Fibroblast of villous mesenchyme (primary cell): ENCODE data around the gene ATP6AP1. TPM values are rescaled to one million over a fixed set of nuclear protein-coding genes. Genes with fewer than 3 reads are reported as not detected.

Experiments
- DNase-seq: peaks from one replicate; pipeline ENCODE4 v3.0.0-alpha.2; 2010; ENCODE audit warnings: low read depth
- H3K4me3 ChIP-seq: 2 replicates; pipeline ENCODE4 v1.5.1; 2011; ENCODE audit warnings: low read depth, mild to moderate bottlenecking, low read length
- total RNA-seq: library from RNA; depleted of rRNA; stranded (reverse); fragments of >200 nt; gene quantifications from 2 replicates; pipeline ENCODE4 v1.2.3, GENCODE V29; 2012
- TF ChIP-seq, protein P1 (sequence below): IDR thresholded peaks from 2 replicates; pipeline ENCODE4 v1.5.1; 2012; ENCODE audit warnings: low read depth, mild to moderate bottlenecking, low read length; ENCODE audit not compliant: insufficient read depth

The ATP6AP1 gene
- total RNA-seq, 1 donor = 72.5 TPM

GRCh38 chrX:154463611-154464220 is 35.2 kb downstream of the ATP6AP1 start:
- no peak for DNase-seq
- TF ChIP-seq, protein P1, sequence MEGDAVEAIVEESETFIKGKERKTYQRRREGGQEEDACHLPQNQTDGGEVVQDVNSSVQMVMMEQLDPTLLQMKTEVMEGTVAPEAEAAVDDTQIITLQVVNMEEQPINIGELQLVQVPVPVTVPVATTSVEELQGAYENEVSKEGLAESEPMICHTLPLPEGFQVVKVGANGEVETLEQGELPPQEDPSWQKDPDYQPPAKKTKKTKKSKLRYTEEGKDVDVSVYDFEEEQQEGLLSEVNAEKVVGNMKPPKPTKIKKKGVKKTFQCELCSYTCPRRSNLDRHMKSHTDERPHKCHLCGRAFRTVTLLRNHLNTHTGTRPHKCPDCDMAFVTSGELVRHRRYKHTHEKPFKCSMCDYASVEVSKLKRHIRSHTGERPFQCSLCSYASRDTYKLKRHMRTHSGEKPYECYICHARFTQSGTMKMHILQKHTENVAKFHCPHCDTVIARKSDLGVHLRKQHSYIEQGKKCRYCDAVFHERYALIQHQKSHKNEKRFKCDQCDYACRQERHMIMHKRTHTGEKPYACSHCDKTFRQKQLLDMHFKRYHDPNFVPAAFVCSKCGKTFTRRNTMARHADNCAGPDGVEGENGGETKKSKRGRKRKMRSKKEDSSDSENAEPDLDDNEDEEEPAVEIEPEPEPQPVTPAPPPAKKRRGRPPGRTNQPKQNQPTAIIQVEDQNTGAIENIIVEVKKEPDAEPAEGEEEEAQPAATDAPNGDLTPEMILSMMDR = no peak

GRCh38 chrX:154464806-154465365 is 36.4 kb downstream of the ATP6AP1 start:
- DNase-seq = no peak
- no peak overlapping the region for H3K4me3 ChIP-seq
- TF ChIP-seq, protein P1 = no peak

More at GRCh38 chrX:154463611-154464220, 35.2 kb downstream of the ATP6AP1 start:
- H3K4me3 ChIP-seq = no peak overlapping the region

DNA sequence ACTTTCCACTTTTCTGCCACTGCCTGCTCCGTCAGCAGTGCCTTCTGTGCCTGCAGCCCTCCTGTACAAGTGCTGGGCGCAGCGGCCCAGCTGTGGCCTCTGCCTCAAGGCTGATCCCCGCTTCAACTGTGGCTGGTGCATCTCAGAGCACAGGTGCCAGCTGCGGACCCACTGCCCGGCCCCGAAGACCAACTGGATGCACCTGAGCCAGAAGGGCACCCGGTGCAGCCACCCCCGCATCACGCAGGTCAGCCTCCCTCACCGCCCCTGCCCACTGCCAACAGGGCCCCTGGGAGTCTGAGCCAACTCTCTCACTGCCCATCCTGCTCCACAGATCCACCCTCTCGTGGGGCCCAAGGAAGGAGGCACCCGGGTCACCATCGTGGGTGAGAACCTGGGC is 37.1 kb downstream of the ATP6AP1 start:
- TF ChIP-seq, protein P1 = no peak
- no peak overlapping the region for H3K4me3 ChIP-seq
- no peak for DNase-seq

- no peak for DNase-seq
- H3K4me3 ChIP-seq = no peak overlapping the region
- TF ChIP-seq, protein P1 = no peak
Measured at GRCh38 chrX:154466036-154466435, 37.6 kb downstream of the ATP6AP1 start.

GRCh38 chrX:154466907-154467306 is 38.4 kb downstream of the ATP6AP1 start:
- H3K4me3 ChIP-seq = no peak overlapping the region
- TF ChIP-seq, protein P1 = no peak
- DNase-seq = no peak

- TF ChIP-seq, protein P1 = no peak
- no peak overlapping the region for H3K4me3 ChIP-seq
- no peak for DNase-seq
Measured at GRCh38 chrX:154467556-154467955, 39.1 kb downstream of the ATP6AP1 start.
